ENCODE results near the gene TDO2.

DNA sequence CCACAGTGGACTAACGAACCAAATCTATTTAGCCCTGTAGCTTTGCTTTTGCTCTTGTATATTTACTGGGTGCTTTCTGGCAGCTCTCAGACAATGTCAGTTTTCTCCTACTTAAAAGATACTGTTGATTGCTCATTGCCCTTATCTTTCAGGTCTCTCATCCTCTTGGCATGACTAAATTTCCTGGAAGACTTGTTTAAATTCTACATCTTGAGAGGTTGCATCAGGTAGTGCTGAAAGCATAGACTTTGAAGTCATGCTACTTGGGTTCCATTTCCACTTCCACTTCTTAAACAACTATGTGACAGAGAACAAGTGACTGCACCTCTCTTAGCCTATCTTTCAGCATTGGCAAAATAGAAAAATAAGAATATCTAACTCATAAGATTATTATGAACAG lies 8.4 kb downstream of the TDO2 start:
- TF ChIP-seq, protein P1, sequence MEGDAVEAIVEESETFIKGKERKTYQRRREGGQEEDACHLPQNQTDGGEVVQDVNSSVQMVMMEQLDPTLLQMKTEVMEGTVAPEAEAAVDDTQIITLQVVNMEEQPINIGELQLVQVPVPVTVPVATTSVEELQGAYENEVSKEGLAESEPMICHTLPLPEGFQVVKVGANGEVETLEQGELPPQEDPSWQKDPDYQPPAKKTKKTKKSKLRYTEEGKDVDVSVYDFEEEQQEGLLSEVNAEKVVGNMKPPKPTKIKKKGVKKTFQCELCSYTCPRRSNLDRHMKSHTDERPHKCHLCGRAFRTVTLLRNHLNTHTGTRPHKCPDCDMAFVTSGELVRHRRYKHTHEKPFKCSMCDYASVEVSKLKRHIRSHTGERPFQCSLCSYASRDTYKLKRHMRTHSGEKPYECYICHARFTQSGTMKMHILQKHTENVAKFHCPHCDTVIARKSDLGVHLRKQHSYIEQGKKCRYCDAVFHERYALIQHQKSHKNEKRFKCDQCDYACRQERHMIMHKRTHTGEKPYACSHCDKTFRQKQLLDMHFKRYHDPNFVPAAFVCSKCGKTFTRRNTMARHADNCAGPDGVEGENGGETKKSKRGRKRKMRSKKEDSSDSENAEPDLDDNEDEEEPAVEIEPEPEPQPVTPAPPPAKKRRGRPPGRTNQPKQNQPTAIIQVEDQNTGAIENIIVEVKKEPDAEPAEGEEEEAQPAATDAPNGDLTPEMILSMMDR (IDR thresholded peaks at IDR 0.05; ENCODE audit: low read depth, low read length): no peak
- TF ChIP-seq EZH2phosphoT487 (IDR thresholded peaks at IDR 0.05; ENCODE audit: low read depth): no peak
